Measurements from ENCODE around the gene SFXN3.

Gene SFXN3

GRCh38 chr10:101061624-101062231, 30.7 kb downstream of the SFXN3 start, which contains the start of gene KAZALD1:
Gene KAZALD1 (plus strand): TSS chr10:101061989. CDS start chr10:101062593, 604 bp downstream.
- no peak for DNase-seq

- DNase-seq, result peak; percentile 49 to 59
These were observed 31.4 kb downstream of the SFXN3 start for GRCh38 chr10:101062232-101063049.

GRCh38 chr10:101063050-101063525, 32.1 kb downstream of the SFXN3 start:
- DNase-seq, result no peak

- no peak for DNase-seq
These were observed 32.7 kb downstream of the SFXN3 start for GRCh38 chr10:101063548-101064414.

GRCh38 chr10:101064415-101065030, 33.5 kb downstream of the SFXN3 start:
- DNase-seq, result no peak

GRCh38 chr10:101065481-101066145, 34.6 kb downstream of the SFXN3 start:
- no peak for DNase-seq

- DNase-seq, result peak in 1 of 2 donors; percentile 31
These were observed 35.3 kb downstream of the SFXN3 start for GRCh38 chr10:101066146-101066895.

- no peak for DNase-seq
These were observed 35.9 kb downstream of the SFXN3 start for GRCh38 chr10:101066896-101067355.

- peak; percentile 83 for DNase-seq
These were observed 36.5 kb downstream of the SFXN3 start for GRCh38 chr10:101067356-101068083.

GRCh38 chr10:101069441-101069840, 38.4 kb downstream of the SFXN3 start:
- DNase-seq, result no peak

- no peak for DNase-seq
These were observed 39.1 kb downstream of the SFXN3 start for GRCh38 chr10:101070098-101070497.

GRCh38 chr10:101071267-101071884, 40.3 kb downstream of the SFXN3 start:
- peak in 1 of 2 donors; percentile 34 for DNase-seq

- no peak for DNase-seq
These were observed 40.9 kb downstream of the SFXN3 start for GRCh38 chr10:101071885-101072433.

GRCh38 chr10:101072923-101073322, 41.9 kb downstream of the SFXN3 start:
- DNase-seq, result no peak

GRCh38 chr10:101073631-101074030, 42.6 kb downstream of the SFXN3 start:
- DNase-seq, result no peak

- no peak for DNase-seq
These were observed 44.7 kb downstream of the SFXN3 start for GRCh38 chr10:101075775-101076174.

GRCh38 chr10:101076630-101077029, 45.6 kb downstream of the SFXN3 start:
- DNase-seq, result no peak

GRCh38 chr10:101079874-101080273, 48.8 kb downstream of the SFXN3 start:
- no peak for DNase-seq
